HG03354 (cell line): Measurements from ENCODE around the gene EEFSEC.
"Not testable (repeated sequence)": the region's sequence is repeated elsewhere in the genome, so short reads cannot be mapped to it uniquely, and the experiment has no call there.

ENCODE experiments used
- ATAC-seq: cut with Tn5 transposase; IDR thresholded peaks from one replicate; pipeline ENCODE4 v1.9.1; 2021; ENCODE audit warnings: mild to moderate bottlenecking; ENCODE audit not compliant: unreplicated experiment, poor library complexity, severe bottlenecking

Gene EEFSEC

GRCh38 chr3:128149650-128150049, 3.6 kb upstream of the EEFSEC start:
- ATAC-seq, result no peak

GRCh38 chr3:128151758-128152274, 1.5 kb upstream of the EEFSEC start:
- no peak for ATAC-seq

GRCh38 chr3:128152419-128153155, 694 bp upstream of the EEFSEC start:
- peak; percentile 43 for ATAC-seq

- not testable (repeated sequence) for ATAC-seq
Measured at GRCh38 chr3:128154354-128154753, 1.1 kb downstream of the EEFSEC start.

GRCh38 chr3:128155616-128156360, 2.5 kb downstream of the EEFSEC start:
- ATAC-seq, result no peak

- no peak for ATAC-seq
Measured at GRCh38 chr3:128160661-128161060, 7.4 kb downstream of the EEFSEC start.

GRCh38 chr3:128163432-128163831, 10.2 kb downstream of the EEFSEC start:
- ATAC-seq, result no peak

- ATAC-seq, result no peak
Measured at GRCh38 chr3:128166971-128167453, 13.7 kb downstream of the EEFSEC start.

- ATAC-seq, result no peak
Measured at GRCh38 chr3:128167646-128167972, 14.3 kb downstream of the EEFSEC start.

- no peak for ATAC-seq
Measured at GRCh38 chr3:128167973-128168674, 14.8 kb downstream of the EEFSEC start.

GRCh38 chr3:128168836-128169235, 15.6 kb downstream of the EEFSEC start:
- no peak for ATAC-seq

- no peak for ATAC-seq
Measured at GRCh38 chr3:128170866-128171516, 17.7 kb downstream of the EEFSEC start.

GRCh38 chr3:128173200-128173599, 19.9 kb downstream of the EEFSEC start:
- no peak for ATAC-seq

GRCh38 chr3:128173849-128174248, 20.6 kb downstream of the EEFSEC start:
- no peak for ATAC-seq

GRCh38 chr3:128174675-128175590, 21.7 kb downstream of the EEFSEC start:
- ATAC-seq, result no peak

GRCh38 chr3:128175768-128176167, 22.5 kb downstream of the EEFSEC start:
- ATAC-seq, result no peak

- no peak for ATAC-seq
Measured at GRCh38 chr3:128176276-128176833, 23.1 kb downstream of the EEFSEC start.

- no peak for ATAC-seq
Measured at GRCh38 chr3:128177865-128178264, 24.6 kb downstream of the EEFSEC start.
